Activated CD4-positive, alpha-beta T cell treated with anti-CD3 and anti-CD28 coated beads for 4 hours (primary cell): ENCODE data around the gene GRIN2C.

ENCODE experiments used
- DNase-seq, 2 donors: peaks; one replicate each; pipeline ENCODE4 v3.0.0-alpha.2; 2020

GRIN2C gene

DNA sequence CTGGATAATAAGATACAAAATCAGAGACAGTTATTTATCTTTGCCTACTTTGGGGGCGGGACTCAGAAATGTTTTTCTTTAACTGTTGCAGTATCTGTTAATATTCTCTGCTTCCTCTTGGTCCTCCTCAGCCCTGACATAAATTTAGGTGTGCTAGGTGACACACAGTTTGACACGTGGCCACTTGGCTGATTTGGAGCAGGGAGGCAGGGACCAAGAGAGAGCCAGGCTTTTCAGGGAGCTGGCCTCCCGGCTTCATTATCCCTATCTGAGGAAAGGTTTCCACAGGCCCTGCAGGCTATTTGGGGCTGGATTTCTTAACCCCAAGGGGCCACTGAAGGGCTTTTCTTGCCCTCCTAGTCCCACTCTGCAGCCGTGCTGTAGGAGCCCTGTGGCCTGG, 63.5 kb downstream of the GRIN2C start:
- no peak for DNase-seq

DNA sequence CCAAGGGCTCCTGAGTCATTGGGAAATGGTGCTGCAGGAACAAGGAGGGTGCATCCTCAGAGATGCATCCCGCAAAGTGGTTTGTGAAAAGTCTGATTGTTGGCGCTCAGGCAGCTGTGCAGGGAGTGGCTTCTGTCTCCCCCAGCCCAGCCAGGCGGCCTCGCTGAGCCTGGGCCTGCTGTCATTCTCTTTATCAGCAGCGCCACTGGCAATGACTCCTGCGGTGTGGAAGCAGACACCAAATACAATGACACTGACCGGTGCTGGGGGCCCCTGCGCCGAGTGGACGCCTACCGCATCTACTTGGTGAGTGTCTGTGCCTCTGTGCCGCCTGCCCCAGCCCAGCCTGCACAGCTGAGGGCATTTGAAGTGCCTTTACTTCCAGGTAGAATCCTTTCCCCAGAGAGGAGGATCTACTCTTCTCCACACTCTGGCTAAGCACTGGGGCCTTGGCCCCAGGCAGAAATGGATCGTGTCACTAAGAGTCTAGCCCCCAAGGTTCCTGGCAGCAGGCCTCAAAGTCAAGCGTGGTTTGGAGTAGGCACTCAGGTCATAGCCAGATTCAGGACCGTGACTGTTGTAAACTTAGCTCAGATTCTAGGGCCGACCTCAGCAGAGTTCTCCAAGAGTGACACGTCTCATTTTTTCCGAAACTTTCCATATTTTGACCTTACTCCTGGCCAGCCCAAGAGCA, 64.2 kb downstream of the GRIN2C start:
- no peak for DNase-seq

DNA sequence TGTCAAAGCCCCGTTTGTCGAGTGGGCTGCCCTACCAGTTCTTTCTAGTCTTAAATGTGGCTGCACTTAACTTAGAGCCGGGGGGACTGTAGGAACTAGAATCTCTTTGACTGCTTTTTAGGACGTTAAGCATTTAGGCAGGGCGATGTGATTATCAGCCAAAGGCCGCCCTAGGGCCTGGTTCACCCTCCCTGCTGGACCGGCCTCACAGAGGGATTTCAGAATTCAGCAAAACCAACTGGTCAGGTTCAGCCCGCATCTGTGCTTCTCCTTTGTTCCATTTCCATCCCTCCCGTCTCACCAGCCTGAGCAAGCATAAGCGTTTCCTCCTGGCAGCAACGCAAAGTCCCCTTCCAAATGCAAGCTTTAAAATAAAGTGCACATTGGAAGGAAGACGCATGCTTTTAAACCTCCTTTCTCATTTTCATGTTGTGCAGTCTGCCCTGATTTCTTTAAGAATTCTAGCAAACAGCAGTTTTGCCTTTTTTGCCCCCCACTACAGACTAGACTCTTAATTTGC, 67.0 kb downstream of the GRIN2C start:
- no peak for DNase-seq
